Loucy (cell line): ENCODE results near the gene DNAAF8.

Source experiments
- CTCF ChIP-seq: fragments of 200-600 bp; sonication (generic); conservative IDR thresholded peaks from 2 replicates; pipeline ENCODE4 v1.5.1; 2014; ENCODE audit warnings: mild to moderate bottlenecking, antibody characterized with exemption, low read length
- EZH2phosphoT487 ChIP-seq: fragments of 200-600 bp; IDR thresholded peaks from 2 replicates; pipeline ENCODE4 v1.6.1; 2018; ENCODE audit warnings: antibody characterized with exemption, mild to moderate bottlenecking, moderate library complexity, borderline replicate concordance

DNA sequence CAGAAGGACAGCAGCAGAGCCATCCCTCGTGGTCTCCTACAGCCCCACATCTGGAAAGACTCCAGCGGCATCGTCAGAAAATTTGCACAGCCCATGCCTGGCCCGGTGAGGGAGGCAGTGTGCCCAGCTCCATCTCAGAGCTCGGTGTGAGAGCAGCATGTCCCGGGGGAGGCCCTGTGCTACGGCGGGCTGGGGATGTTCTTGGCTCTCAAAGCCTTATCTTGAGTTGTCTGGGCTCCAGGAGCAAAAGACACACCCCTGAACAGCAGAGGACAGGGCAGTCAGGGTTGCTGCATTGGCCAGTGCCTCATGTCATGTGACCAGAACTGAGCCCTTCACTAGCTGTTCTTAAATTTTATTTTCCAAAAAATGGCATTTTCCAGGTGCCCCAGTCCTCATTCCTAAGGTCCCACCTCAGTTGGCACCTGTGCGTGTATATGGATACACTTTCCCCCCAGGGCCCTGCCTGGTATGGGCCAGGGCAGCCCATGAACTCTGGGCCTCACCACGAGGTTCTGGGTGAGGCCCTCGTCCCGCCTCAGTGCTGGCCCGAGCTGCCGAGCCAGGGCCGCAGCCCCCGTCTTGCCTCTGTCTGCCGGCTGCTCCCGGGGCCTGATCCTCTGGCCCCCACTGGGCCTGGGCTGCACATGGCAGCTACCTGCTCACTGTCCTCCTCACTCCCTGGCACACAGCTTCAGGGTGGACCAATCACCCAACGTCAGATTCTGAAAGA lies 38.0 kb upstream of the DNAAF8 start:
- no peak for TF ChIP-seq CTCF
- TF ChIP-seq EZH2phosphoT487: no peak
